Ovary (tissue), 9 donors: ENCODE data around the gene PSMB7. TPM values are rescaled to one million over a fixed set of nuclear protein-coding genes. Genes with fewer than 3 reads are reported as not detected.

Source experiments
- DNase-seq, 5 donors: peaks; one replicate each; pipeline ENCODE4 v3.0.0-alpha.2; 2019 to 2020
- H3K27ac ChIP-seq, 2 donors: fragments of 200-600 bp; one replicate each; pipeline versions ENCODE4 v1.5.1 to v1.8.0; 2019 to 2022
- H3K27me3 ChIP-seq: fragments of 200-600 bp; one replicate; pipeline ENCODE4 v1.8.0; 2022
- H3K36me3 ChIP-seq: fragments of 200-600 bp; sonication (generic); one replicate; pipeline ENCODE4 v1.5.1; 2019
- H3K4me1 ChIP-seq: one replicate; pipeline ENCODE4 v1.8.1; 2013; ENCODE audit warnings: mild to moderate bottlenecking, moderate library complexity; ENCODE audit not compliant: insufficient read depth
- H3K4me3 ChIP-seq: fragments of 200-600 bp; sonication (generic); one replicate; pipeline ENCODE4 v1.5.1; 2017
- H3K9me3 ChIP-seq, 2 donors: fragments of 200-600 bp in 1 of 2; sonication (generic) in 1 of 2; one replicate each; pipeline versions ENCODE4 v1.5.1 to v1.8.1; 2013 to 2019; ENCODE audit warnings: mild to moderate bottlenecking in 1 of 2, moderate library complexity in 1 of 2
- CTCF ChIP-seq, 3 donors: fragments of 450-650 bp in 2 of 3; fragments of 200-600 bp in 1 of 3; IDR thresholded peaks; one replicate each; pipeline versions ENCODE4 v1.5.1 to v1.8.0; 2016 to 2022; ENCODE audit warnings: antibody characterized with exemption in 3 of 3, mild to moderate bottlenecking in 1 of 3
- EP300 ChIP-seq: sonication (generic); formaldehyde crosslinking; IDR thresholded peaks from one replicate; pipeline ENCODE4 v1.6.1; 2017; ENCODE audit warnings: antibody characterized with exemption
- POLR2A ChIP-seq: fragments of 450-650 bp; IDR thresholded peaks from one replicate; pipeline ENCODE4 v1.6.1; 2017; ENCODE audit warnings: antibody characterized with exemption, mild to moderate bottlenecking, moderate library complexity
- WGBS, 3 donors: extraction: QIAGEN DNeasy Blood & Tissue Kit in 1 of 3; methylation state at CpG; one replicate each; pipeline versions ENCODE4 v1.1.5 to v1.1.7; 2013 to 2017; 5-methylcytosine and 5-hydroxymethylcytosine counted together
- intact Hi-C, 4 donors: fragments of 100-400 bp; cut with DNase I; formaldehyde crosslinking; loops; one replicate each; pipeline versions ENCODE4 v1.11.0 to v1.15.1; 2022 to 2023
- polyA plus RNA-seq, 2 donors: library from polyadenylated mRNA; stranded (reverse); fragments of 200-250 nt in 1 of 2; fragments of 350-450 nt in 1 of 2; fragmentation: Illumina TruSeq in 1 of 2; extraction: RNeasy Lipid Tissue Mini Kit (QIAGEN cat#74804) in 1 of 2; gene quantifications; one replicate each; pipeline ENCODE4 v1.2.3, GENCODE V29; 2013 to 2014
- total RNA-seq, 7 donors: library from RNA; depleted of rRNA in 2 of 7; stranded (reverse); fragments of >200 nt in 2 of 7; fragmentation: NEBNext Ultra II Directional in 3 of 7; extraction: Animal tissue kit (Norgen Biotek cat#: 25700) in 3 of 7; gene quantifications; one replicate each; pipeline versions ENCODE4 v1.1.0 to v1.2.4, GENCODE V29; 2016 to 2023
- donor health status: DM: no; HTN: no; CAD: no; lungs with moderate emphysema.
- donor health status: DM: no; HTN: no; CAD: no.
- donor health status: Bipolar disorder and iron deficiency.
- donor health status: DM: yes; HTN: yes; CAD: no.
- donor health status: DM: no; HTN: no; CAD: no.
- donor health status: DM: yes; HTN: yes; CAD: no.

PSMB7 gene
- total and polyA plus RNA-seq, 9 donors, result 88.0 to 211 (median 95.1) TPM

GRCh38 chr9:124369231-124369797 lies 45.9 kb downstream of the PSMB7 start:
- Histone ChIP-seq H3K4me3 (no peak overlapping the region), H3K4me1 (no peaks in the 10 kb centered on the region), H3K36me3 (no peaks in the 10 kb centered on the region), H3K9me3 (no peaks in the 10 kb centered on the region), H3K27me3 (no peaks in the 10 kb centered on the region), H3K27ac (no peak overlapping the region)
- TF ChIP-seq EP300 (no peak), POLR2A (no peak), CTCF (IDR thresholded peaks at IDR 0.05) (no peak)
- intact Hi-C loops, result no loop called here
- no peak for DNase-seq
- 86 to 91% (median 89%) methylated on average over 9 of the region's 9 CpGs for WGBS, 3 donors

GRCh38 chr9:124368692-124369091 lies 46.5 kb downstream of the PSMB7 start:
- H3K27me3 ChIP-seq, result no peaks in the 10 kb centered on the region
- 82 to 87% (median 83%) methylated on average over 3 of the region's 3 CpGs for WGBS, 3 donors
- no peak overlapping the region for H3K4me3 ChIP-seq
- no peaks in the 10 kb centered on the region for H3K4me1 ChIP-seq
- intact Hi-C loops, result no loop called here
- H3K27ac ChIP-seq, result no peak overlapping the region
- no peaks in the 10 kb centered on the region for H3K36me3 ChIP-seq
- DNase-seq, result no peak
- H3K9me3 ChIP-seq, result no peaks in the 10 kb centered on the region
- TF ChIP-seq CTCF (IDR thresholded peaks at IDR 0.05), result no peak
- no peak for TF ChIP-seq EP300
- no peak for TF ChIP-seq POLR2A

- no peak for TF ChIP-seq EP300
- TF ChIP-seq CTCF (IDR thresholded peaks at IDR 0.05), result no peak
- no peak for TF ChIP-seq POLR2A
- no peaks in the 10 kb centered on the region for H3K4me1 ChIP-seq
- WGBS, 3 donors, result 76 to 77% (median 77%) methylated on average over 10 of the region's 10 CpGs
- intact Hi-C loops, result no loop called here
- no peaks in the 10 kb centered on the region for H3K36me3 ChIP-seq
- no peak overlapping the region for H3K4me3 ChIP-seq
- no peak for DNase-seq
- H3K27me3 ChIP-seq, result no peaks in the 10 kb centered on the region
- no peak overlapping the region for H3K27ac ChIP-seq
- no peaks in the 10 kb centered on the region for H3K9me3 ChIP-seq
Measured at GRCh38 chr9:124366476-124367220, 48.6 kb downstream of the PSMB7 start.

- peaks cover 5% of the 10 kb centered on the region for H3K4me1 ChIP-seq
- no peaks in the 10 kb centered on the region for H3K27me3 ChIP-seq
- DNase-seq, result no peak
- H3K4me3 ChIP-seq, result no peak overlapping the region
- H3K9me3 ChIP-seq, result no peaks in the 10 kb centered on the region
- intact Hi-C loops, result no loop called here
- no peak overlapping the region for H3K27ac ChIP-seq
- TF ChIP-seq POLR2A, result no peak
- TF ChIP-seq EP300, result no peak
- no peaks in the 10 kb centered on the region for H3K36me3 ChIP-seq
- WGBS, 3 donors, result 86 to 92% (median 91%) methylated on average over 8 of the region's 8 CpGs
Measured at GRCh38 chr9:124365036-124365435, 50.2 kb downstream of the PSMB7 start.

- H3K4me1 ChIP-seq, result peaks cover 5% of the 10 kb centered on the region
- no peak overlapping the region for H3K4me3 ChIP-seq
- no peak for DNase-seq
- WGBS, 3 donors, result 90 to 96% (median 92%) methylated on average over 4 of the region's 4 CpGs
- no peaks in the 10 kb centered on the region for H3K27me3 ChIP-seq
- TF ChIP-seq CTCF (IDR thresholded peaks at IDR 0.05) (no peak), EP300 (no peak), POLR2A (no peak)
- no peaks in the 10 kb centered on the region for H3K9me3 ChIP-seq
- no peaks in the 10 kb centered on the region for H3K36me3 ChIP-seq
- H3K27ac ChIP-seq, result no peak overlapping the region
- intact Hi-C loops, result no loop called here
Measured at GRCh38 chr9:124364141-124364540, 51.1 kb downstream of the PSMB7 start.
